IPS-20b (cell line): ENCODE results near the gene PROX2.

Source experiments
- H3K27ac ChIP-seq: one replicate; pipeline ENCODE4 v1.5.1; 2013; ENCODE audit warnings: low read length
- H3K27me3 ChIP-seq: 2 replicates; pipeline ENCODE4 v1.6.1; 2013; ENCODE audit warnings: mild to moderate bottlenecking, low read length, inconsistent platforms; ENCODE audit not compliant: insufficient read depth
- H3K36me3 ChIP-seq: 2 replicates; pipeline ENCODE4 v1.6.1; 2013; ENCODE audit warnings: low read depth, mild to moderate bottlenecking, inconsistent platforms, low read length, moderate library complexity; ENCODE audit not compliant: insufficient read depth
- H3K4me1 ChIP-seq: 2 replicates; pipeline ENCODE4 v1.6.1; 2013; ENCODE audit warnings: mild to moderate bottlenecking, control low read depth, inconsistent platforms, low read length, moderate library complexity; ENCODE audit not compliant: insufficient read depth
- H3K4me3 ChIP-seq: 2 replicates; pipeline ENCODE4 v1.5.1; 2013; ENCODE audit warnings: mild to moderate bottlenecking, low read length, inconsistent platforms
- H3K9ac ChIP-seq: 2 replicates; pipeline ENCODE4 v1.6.1; 2013; ENCODE audit warnings: low read depth, mild to moderate bottlenecking, inconsistent platforms, low read length, moderate library complexity
- H3K9me3 ChIP-seq: 2 replicates; pipeline ENCODE4 v1.6.1; 2013; ENCODE audit warnings: mild to moderate bottlenecking, low read depth, low read length, inconsistent platforms; ENCODE audit not compliant: insufficient read depth

PROX2 gene

GRCh38 chr14:74836251-74836960, 39.5 kb downstream of the PROX2 start:
- Histone ChIP-seq H3K27me3 (no peaks in the 10 kb centered on the region), H3K36me3 (peaks cover 44% of the 10 kb centered on the region), H3K9me3 (no peaks in the 10 kb centered on the region), H3K4me1 (no peaks in the 10 kb centered on the region), H3K4me3 (no peak overlapping the region), H3K27ac (no peak overlapping the region), H3K9ac (no peak overlapping the region)

GRCh38 chr14:74835645-74836250, 40.2 kb downstream of the PROX2 start:
- Histone ChIP-seq H3K9ac (no peak overlapping the region), H3K4me3 (no peak overlapping the region), H3K27me3 (no peaks in the 10 kb centered on the region), H3K9me3 (no peaks in the 10 kb centered on the region), H3K27ac (no peak overlapping the region), H3K4me1 (no peaks in the 10 kb centered on the region), H3K36me3 (peaks cover 50% of the 10 kb centered on the region)

DNA sequence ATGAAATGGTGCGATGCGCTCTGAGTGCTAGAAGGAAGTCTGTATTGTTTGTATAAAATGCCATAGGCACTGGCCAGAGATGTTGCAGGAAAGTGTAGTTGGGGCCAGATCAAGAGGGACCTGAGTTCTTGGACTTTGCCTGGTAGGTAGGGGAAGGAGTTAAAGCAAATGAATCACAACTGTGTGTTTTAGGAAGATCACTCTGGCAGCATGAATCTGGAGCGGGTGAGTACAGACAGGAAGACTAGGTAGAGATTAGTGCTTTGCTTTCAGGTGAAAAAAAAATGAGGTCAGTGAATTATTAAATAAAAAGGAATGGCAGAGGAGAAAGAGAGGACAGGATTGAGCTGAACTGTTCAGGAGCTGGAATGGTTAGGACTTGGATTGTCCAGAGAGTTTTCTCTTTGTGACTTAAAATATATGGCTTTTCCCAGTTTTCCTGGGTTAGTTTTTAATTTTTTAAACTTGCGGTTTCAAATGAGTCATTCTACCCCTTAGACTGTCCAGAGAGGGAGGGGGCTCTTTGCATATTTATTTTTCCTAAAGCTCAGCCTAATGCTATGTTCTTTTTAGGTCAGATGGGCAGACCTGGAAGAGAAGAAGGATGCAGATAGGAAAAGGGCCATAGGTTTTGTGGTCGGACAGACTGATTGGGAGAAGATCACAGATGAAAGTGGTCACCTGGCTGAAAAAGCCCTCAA, 41.1 kb downstream of the PROX2 start:
- Histone ChIP-seq H3K9ac (no peak overlapping the region), H3K4me1 (no peaks in the 10 kb centered on the region), H3K4me3 (no peak overlapping the region), H3K9me3 (no peaks in the 10 kb centered on the region), H3K27me3 (no peaks in the 10 kb centered on the region), H3K27ac (no peak overlapping the region), H3K36me3 (peaks cover 54% of the 10 kb centered on the region)

DNA sequence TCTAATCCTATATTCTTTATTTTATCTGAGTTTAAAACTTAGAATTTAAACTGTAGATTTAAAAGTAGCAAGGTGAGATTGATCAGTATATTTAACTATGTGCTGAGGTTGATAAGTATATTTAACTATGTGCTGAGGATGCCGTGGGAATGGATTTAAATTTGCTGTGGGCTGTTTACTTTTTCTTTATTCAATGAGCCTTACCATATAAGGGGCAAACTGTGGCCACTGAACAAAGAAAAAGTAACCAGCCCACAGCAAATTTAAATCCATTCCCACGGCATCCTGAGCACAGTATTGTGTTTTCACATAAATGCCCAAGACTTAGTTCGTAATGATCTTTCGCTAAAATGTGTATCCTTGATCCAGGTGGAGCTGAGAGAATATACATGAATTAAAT, 43.1 kb downstream of the PROX2 start:
- Histone ChIP-seq H3K9ac (no peak overlapping the region), H3K27me3 (no peaks in the 10 kb centered on the region), H3K36me3 (peaks cover 72% of the 10 kb centered on the region), H3K9me3 (no peaks in the 10 kb centered on the region), H3K4me3 (no peak overlapping the region), H3K4me1 (no peaks in the 10 kb centered on the region), H3K27ac (no peak overlapping the region)

GRCh38 chr14:74829251-74829650, 46.7 kb downstream of the PROX2 start:
- Histone ChIP-seq H3K9ac (no peak overlapping the region), H3K4me1 (no peaks in the 10 kb centered on the region; the same call in 1 of the 2 replicates), H3K36me3 (peaks cover 62% of the 10 kb centered on the region), H3K27ac (no peak overlapping the region), H3K27me3 (no peaks in the 10 kb centered on the region), H3K4me3 (no peak overlapping the region), H3K9me3 (no peaks in the 10 kb centered on the region)

DNA sequence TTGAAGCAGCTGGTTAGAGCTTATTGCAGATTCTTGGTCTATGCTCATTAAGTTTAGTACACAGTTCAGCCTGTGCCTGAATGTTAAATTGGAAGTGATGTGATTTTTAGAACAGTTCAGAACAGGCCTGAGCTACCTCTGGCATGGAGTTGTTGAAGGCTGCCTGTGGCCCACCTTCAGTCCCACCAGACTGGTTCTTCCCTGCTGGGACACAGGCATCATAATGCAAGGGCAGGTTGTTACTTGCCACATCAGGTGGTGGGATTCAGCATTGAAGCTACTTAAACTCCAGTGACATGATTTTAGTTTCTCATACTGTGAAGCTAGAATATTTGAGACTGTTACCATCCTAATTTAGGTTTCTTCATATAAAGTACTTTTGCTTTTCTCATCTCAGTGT, 49.4 kb downstream of the PROX2 start:
- Histone ChIP-seq H3K4me1 (no peaks in the 10 kb centered on the region; the same call in 1 of the 2 replicates), H3K27ac (no peak overlapping the region), H3K36me3 (peaks cover 69% of the 10 kb centered on the region), H3K27me3 (no peaks in the 10 kb centered on the region), H3K9ac (no peak overlapping the region), H3K4me3 (no peak overlapping the region), H3K9me3 (no peaks in the 10 kb centered on the region)
